Measurements from ENCODE around the gene AVP. TPM values are rescaled to one million over a fixed set of nuclear protein-coding genes. Genes with fewer than 3 reads are reported as not detected.

AVP gene
- total RNA-seq, 1 experiment from 2014 or later = not detected

DNA sequence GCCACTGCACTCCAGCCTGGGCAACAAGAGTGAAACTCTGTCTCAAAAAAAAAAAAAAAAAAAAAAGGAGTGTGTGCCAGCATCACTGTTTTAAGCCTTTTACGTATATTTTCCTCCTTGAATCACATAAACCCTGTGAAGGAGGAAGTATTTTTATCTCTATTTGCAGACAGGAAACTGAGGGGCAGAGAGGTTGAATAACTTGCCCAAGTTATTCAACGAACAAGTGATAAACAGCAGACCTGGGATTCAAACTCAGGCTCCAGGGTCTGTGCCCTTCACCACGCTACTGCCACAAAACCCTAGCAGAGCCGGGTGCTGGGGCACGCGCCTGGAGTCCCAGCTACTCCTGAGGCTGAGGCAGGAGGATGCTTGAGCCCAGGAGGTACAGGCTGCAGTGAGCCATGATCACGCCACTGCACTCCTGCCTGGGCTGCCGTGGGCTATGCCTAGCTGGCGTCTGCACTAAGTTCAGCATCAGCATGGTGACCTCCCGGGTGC lies 9.4 kb upstream of the AVP start:
- no peaks in the 10 kb centered on the region for H3K9me2 ChIP-seq (ENCODE audit: insufficient read depth)
- DNase-seq = no peak
- BruUV-seq (replicated peaks) = no TSS peak
- H3K27ac ChIP-seq = no peak overlapping the region
- H3K4me1 ChIP-seq (replicated peaks; ENCODE audit: insufficient read depth) = no peaks in the 10 kb centered on the region
- H3K9me3 ChIP-seq (ENCODE audit: insufficient read depth, low read depth) = no peaks in the 10 kb centered on the region
- POLR2A ChIA-PET (ENCODE audit: unreplicated experiment) = no interaction called here
- H3K79me2 ChIP-seq (ENCODE audit: low read depth) = no peaks in the 10 kb centered on the region
- intact Hi-C loops (cut with micrococcal nuclease; ENCODE audit: unreplicated experiment) = no loop called here
- no peak for TF ChIP-seq EZH2 (IDR thresholded peaks at IDR 0.05; ENCODE audit: low read depth)
- TF ChIP-seq, protein P1, sequence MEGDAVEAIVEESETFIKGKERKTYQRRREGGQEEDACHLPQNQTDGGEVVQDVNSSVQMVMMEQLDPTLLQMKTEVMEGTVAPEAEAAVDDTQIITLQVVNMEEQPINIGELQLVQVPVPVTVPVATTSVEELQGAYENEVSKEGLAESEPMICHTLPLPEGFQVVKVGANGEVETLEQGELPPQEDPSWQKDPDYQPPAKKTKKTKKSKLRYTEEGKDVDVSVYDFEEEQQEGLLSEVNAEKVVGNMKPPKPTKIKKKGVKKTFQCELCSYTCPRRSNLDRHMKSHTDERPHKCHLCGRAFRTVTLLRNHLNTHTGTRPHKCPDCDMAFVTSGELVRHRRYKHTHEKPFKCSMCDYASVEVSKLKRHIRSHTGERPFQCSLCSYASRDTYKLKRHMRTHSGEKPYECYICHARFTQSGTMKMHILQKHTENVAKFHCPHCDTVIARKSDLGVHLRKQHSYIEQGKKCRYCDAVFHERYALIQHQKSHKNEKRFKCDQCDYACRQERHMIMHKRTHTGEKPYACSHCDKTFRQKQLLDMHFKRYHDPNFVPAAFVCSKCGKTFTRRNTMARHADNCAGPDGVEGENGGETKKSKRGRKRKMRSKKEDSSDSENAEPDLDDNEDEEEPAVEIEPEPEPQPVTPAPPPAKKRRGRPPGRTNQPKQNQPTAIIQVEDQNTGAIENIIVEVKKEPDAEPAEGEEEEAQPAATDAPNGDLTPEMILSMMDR (conservative IDR thresholded peaks at IDR 0.05) = no peak
- H3K36me3 ChIP-seq (ENCODE audit: low read depth) = no peaks in the 10 kb centered on the region
- H3K27me3 ChIP-seq (ENCODE audit: insufficient read depth, low read depth) = peaks cover 4% of the 10 kb centered on the region; the same call in 1 of the 2 replicates
- H3K4me3 ChIP-seq = no peak overlapping the region
- H3F3A ChIP-seq (ENCODE audit: insufficient read depth, low read depth) = no peaks in the 10 kb centered on the region
- CTCF ChIA-PET = no interaction called here
- no peaks in the 10 kb centered on the region for H4K20me1 ChIP-seq (ENCODE audit: insufficient read depth)
- no peak overlapping the region for H3K4me2 ChIP-seq
- H2AFZ ChIP-seq = no peak overlapping the region

DNA sequence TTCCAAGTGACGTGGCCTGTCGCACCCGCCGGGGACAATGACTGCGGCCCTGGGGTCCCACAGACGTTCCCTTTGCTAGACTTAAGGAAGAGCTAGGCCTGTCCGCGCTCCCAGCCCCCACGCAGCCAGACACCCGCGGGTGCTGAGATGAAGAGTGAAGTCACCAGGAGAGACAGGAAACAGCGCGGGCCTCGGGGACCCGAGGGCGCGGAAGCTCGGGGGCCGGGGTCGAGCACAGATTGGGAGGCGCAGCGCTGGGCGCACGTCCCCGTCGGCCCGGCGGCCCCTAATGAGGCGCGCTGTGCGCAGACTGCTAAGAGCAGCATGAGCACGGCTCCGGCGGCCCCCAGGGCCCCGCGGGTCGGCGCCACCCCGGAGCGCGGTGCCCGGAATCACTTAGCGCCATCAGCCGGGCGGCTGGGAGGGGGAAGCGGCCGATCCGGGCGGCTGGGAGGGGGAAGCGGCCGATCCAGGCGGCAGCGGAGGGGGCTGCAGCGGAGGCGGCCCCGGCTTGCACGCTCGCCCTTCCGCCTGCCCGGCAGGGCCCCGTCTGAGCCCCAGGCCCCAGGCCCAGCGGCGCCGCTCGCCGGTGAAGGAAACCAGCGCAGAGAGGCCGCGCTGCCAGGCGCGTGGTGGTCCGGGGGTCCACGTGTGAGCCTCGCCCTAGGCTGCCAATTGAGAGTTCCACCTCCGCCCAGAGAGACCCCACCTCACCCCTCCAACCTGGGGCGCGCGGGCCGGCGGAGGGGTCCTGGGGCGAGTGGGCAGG lies 8.3 kb upstream of the AVP start:
- no peak overlapping the region for H3K4me3 ChIP-seq
- H3K36me3 ChIP-seq (ENCODE audit: low read depth) = no peaks in the 10 kb centered on the region
- H3F3A ChIP-seq (ENCODE audit: insufficient read depth, low read depth) = no peaks in the 10 kb centered on the region
- H3K27me3 ChIP-seq (ENCODE audit: insufficient read depth, low read depth) = peaks cover 4% of the 10 kb centered on the region; the same call in 1 of the 2 replicates
- H3K9me3 ChIP-seq (ENCODE audit: insufficient read depth, low read depth) = no peaks in the 10 kb centered on the region
- H3K9me2 ChIP-seq (ENCODE audit: insufficient read depth) = no peaks in the 10 kb centered on the region
- intact Hi-C loops (cut with micrococcal nuclease; ENCODE audit: unreplicated experiment) = no loop called here
- CTCF ChIA-PET = no interaction called here
- no peak overlapping the region for H2AFZ ChIP-seq
- BruUV-seq (replicated peaks) = no TSS peak
- TF ChIP-seq, protein P1 (conservative IDR thresholded peaks at IDR 0.05) = no peak
- no peak for TF ChIP-seq EZH2 (IDR thresholded peaks at IDR 0.05; ENCODE audit: low read depth)
- H3K4me1 ChIP-seq (replicated peaks; ENCODE audit: insufficient read depth) = no peaks in the 10 kb centered on the region
- POLR2A ChIA-PET (ENCODE audit: unreplicated experiment) = no interaction called here
- no peak overlapping the region for H3K27ac ChIP-seq
- H4K20me1 ChIP-seq (ENCODE audit: insufficient read depth) = no peaks in the 10 kb centered on the region
- H3K4me2 ChIP-seq = no peak overlapping the region
- no peaks in the 10 kb centered on the region for H3K79me2 ChIP-seq (ENCODE audit: low read depth)
- no peak for DNase-seq

DNA sequence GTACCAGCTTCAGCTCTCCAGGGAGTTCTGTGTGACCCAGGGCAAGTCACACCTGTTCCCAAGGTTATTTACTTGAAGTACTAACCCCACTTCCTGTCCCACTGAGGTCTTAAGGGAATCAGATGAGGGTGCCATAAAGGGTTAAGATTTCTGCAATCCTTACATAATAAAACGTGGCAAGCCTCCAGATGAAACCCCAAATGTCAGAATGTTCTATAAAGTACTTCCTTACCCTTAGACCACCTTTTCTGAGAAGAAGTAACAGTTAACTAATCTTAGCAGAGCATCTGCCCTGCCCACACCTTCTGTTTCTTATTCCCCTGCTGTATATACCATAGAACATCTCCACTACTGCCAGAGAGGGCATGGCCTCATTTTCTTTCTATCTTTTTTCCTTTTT lies 6.0 kb upstream of the AVP start:
- Histone ChIP-seq H3K9me2 (ENCODE audit: insufficient read depth) (no peaks in the 10 kb centered on the region), H3K27me3 (ENCODE audit: insufficient read depth, low read depth) (peaks cover 4% of the 10 kb centered on the region; the same call in 1 of the 2 replicates), H3K4me3 (no peak overlapping the region), H4K20me1 (ENCODE audit: insufficient read depth) (no peaks in the 10 kb centered on the region), H3K4me1 (replicated peaks; ENCODE audit: insufficient read depth) (no peaks in the 10 kb centered on the region), H2AFZ (no peak overlapping the region), H3F3A (ENCODE audit: insufficient read depth, low read depth) (no peaks in the 10 kb centered on the region), H3K36me3 (ENCODE audit: low read depth) (no peaks in the 10 kb centered on the region), H3K27ac (no peak overlapping the region), H3K79me2 (ENCODE audit: low read depth) (no peaks in the 10 kb centered on the region), H3K9me3 (ENCODE audit: insufficient read depth, low read depth) (no peaks in the 10 kb centered on the region), H3K4me2 (no peak overlapping the region)
- TF ChIP-seq EZH2 (IDR thresholded peaks at IDR 0.05; ENCODE audit: low read depth) = no peak
- TF ChIP-seq, protein P1 (conservative IDR thresholded peaks at IDR 0.05) = no peak
- CTCF ChIA-PET = no interaction called here
- no peak for DNase-seq
- BruUV-seq (replicated peaks) = no TSS peak
- POLR2A ChIA-PET (ENCODE audit: unreplicated experiment) = no interaction called here
- intact Hi-C loops (cut with micrococcal nuclease; ENCODE audit: unreplicated experiment) = no loop called here

Measured in PC-9 (cell line).